ENCODE results near the gene MALSU1. TPM values are rescaled to one million over a fixed set of nuclear protein-coding genes. Genes with fewer than 3 reads are reported as not detected.

MALSU1 gene
- 70.0 TPM for polyA plus RNA-seq (2013, experiment 1 of 2)
- 78.5 TPM for polyA plus RNA-seq (2013, experiment 2 of 2)

DNA sequence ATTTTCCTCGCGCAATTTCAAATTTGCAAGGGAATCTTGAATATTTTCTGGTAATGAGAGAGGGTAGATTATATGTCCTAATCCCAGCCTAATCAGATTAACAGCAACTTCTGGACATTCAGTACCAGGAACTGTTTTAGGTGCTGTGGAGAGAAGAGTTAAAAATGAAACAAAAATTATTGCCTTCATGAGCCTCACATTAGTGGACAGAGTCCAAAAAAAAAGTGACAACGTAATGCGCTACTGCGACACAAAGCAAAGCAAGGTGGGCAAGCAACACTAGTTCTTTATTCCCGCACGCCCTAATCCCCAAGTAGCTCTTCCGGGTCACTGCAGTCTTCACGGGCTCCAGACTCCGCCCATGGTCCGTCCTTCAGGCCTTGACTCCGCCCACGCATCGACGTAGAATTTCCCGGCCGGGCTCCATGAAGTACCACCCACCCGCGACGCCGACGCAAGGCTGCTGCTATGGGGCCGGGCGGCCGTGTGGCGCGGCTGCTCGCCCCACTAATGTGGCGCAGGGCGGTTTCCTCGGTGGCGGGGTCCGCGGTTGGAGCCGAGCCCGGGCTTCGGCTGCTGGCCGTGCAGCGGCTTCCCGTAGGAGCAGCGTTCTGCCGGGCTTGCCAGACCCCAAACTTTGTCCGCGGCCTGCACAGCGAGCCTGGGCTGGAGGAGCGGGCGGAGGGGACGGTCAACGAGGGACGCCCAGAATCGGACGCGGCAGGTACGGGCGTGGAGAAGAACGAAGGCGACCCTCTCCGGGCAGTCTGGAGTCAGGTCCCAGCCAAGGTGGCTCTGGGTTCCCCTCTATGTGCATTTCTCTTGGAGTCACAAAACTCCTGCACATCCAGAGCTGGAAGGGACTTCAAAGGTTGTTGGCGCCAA lies at the start of gene MALSU1:
Gene MALSU1, plus strand, starts transcription at position 455 of the 885 bp plus-strand sequence. Its CDS starts 14 bp downstream, at position 469.
- peak within 1 kb of the TSS; percentile 64 for H3K27ac ChIP-seq (ENCODE audit: low read depth, low read length, severe bottlenecking)
- no peaks in the 10 kb centered on the region for H3K9me3 ChIP-seq (ENCODE audit: control insufficient read depth, low read length)
- 1 to 2% methylated on average over 45 to 51 of the region's 59 CpGs for WGBS, 2 experiments (ENCODE audit: insufficient coverage in 2 of 2)
- H3K36me3 ChIP-seq (ENCODE audit: control insufficient read depth, insufficient read depth, low read length), result peaks cover 28% of the 10 kb centered on the region
- H3K4me3 ChIP-seq (ENCODE audit: extremely low read depth, insufficient read depth, low read length, poor library complexity, severe bottlenecking), result peak within 1 kb of the TSS; percentile 96
- H3K4me1 ChIP-seq (ENCODE audit: control insufficient read depth, insufficient read depth, low read length, poor library complexity, severe bottlenecking), result peaks cover 7% of the 10 kb centered on the region

- Histone ChIP-seq H3K4me1 (ENCODE audit: control insufficient read depth, insufficient read depth, low read length, poor library complexity, severe bottlenecking) (no peaks in the 10 kb centered on the region), H3K36me3 (ENCODE audit: control insufficient read depth, insufficient read depth, low read length) (no peaks in the 10 kb centered on the region), H3K27ac (ENCODE audit: low read depth, low read length, severe bottlenecking) (no peak overlapping the region), H3K9me3 (ENCODE audit: control insufficient read depth, low read length) (no peaks in the 10 kb centered on the region), H3K4me3 (ENCODE audit: extremely low read depth, insufficient read depth, low read length, poor library complexity, severe bottlenecking) (no peak overlapping the region)
Observed at GRCh38 chr7:23249486-23249885, 49.7 kb upstream of the MALSU1 start.

GRCh38 chr7:23254051-23254681 lies 45.0 kb upstream of the MALSU1 start:
- H3K4me3 ChIP-seq (ENCODE audit: extremely low read depth, insufficient read depth, low read length, poor library complexity, severe bottlenecking), result no peak overlapping the region
- no peaks in the 10 kb centered on the region for H3K4me1 ChIP-seq (ENCODE audit: control insufficient read depth, insufficient read depth, low read length, poor library complexity, severe bottlenecking)
- H3K27ac ChIP-seq (ENCODE audit: low read depth, low read length, severe bottlenecking), result no peak overlapping the region
- 95 to 96% methylated on average over 5 to 7 of the region's 7 CpGs for WGBS, 2 experiments (ENCODE audit: insufficient coverage in 2 of 2)
- H3K36me3 ChIP-seq (ENCODE audit: control insufficient read depth, insufficient read depth, low read length), result no peaks in the 10 kb centered on the region
- H3K9me3 ChIP-seq (ENCODE audit: control insufficient read depth, low read length), result no peaks in the 10 kb centered on the region

GRCh38 chr7:23256731-23257130 lies 42.4 kb upstream of the MALSU1 start:
- H3K4me1 ChIP-seq (ENCODE audit: control insufficient read depth, insufficient read depth, low read length, poor library complexity, severe bottlenecking), result no peaks in the 10 kb centered on the region
- H3K4me3 ChIP-seq (ENCODE audit: extremely low read depth, insufficient read depth, low read length, poor library complexity, severe bottlenecking), result no peak overlapping the region
- H3K9me3 ChIP-seq (ENCODE audit: control insufficient read depth, low read length), result no peaks in the 10 kb centered on the region
- no peak overlapping the region for H3K27ac ChIP-seq (ENCODE audit: low read depth, low read length, severe bottlenecking)
- H3K36me3 ChIP-seq (ENCODE audit: control insufficient read depth, insufficient read depth, low read length), result no peaks in the 10 kb centered on the region
- WGBS, 2 experiments (ENCODE audit: insufficient coverage in 2 of 2), result 87 to 96% methylated on average over 6 of the region's 7 CpGs

GRCh38 chr7:23260371-23260770 lies 38.8 kb upstream of the MALSU1 start:
- Histone ChIP-seq H3K4me1 (ENCODE audit: control insufficient read depth, insufficient read depth, low read length, poor library complexity, severe bottlenecking) (no peaks in the 10 kb centered on the region), H3K27ac (ENCODE audit: low read depth, low read length, severe bottlenecking) (no peak overlapping the region), H3K9me3 (ENCODE audit: control insufficient read depth, low read length) (no peaks in the 10 kb centered on the region), H3K36me3 (ENCODE audit: control insufficient read depth, insufficient read depth, low read length) (no peaks in the 10 kb centered on the region), H3K4me3 (ENCODE audit: extremely low read depth, insufficient read depth, low read length, poor library complexity, severe bottlenecking) (no peak overlapping the region)
- WGBS, 2 experiments (ENCODE audit: insufficient coverage in 2 of 2), result 80% methylated on average over 5 to 8 of the region's 10 CpGs

- WGBS, 2 experiments (ENCODE audit: insufficient coverage in 2 of 2), result 0% methylated on average over 1 of the region's 7 CpGs; no CpG with 5 or more reads in 1 of the 2 experiments
- Histone ChIP-seq H3K9me3 (ENCODE audit: control insufficient read depth, low read length) (no peaks in the 10 kb centered on the region), H3K4me1 (ENCODE audit: control insufficient read depth, insufficient read depth, low read length, poor library complexity, severe bottlenecking) (no peaks in the 10 kb centered on the region), H3K4me3 (ENCODE audit: extremely low read depth, insufficient read depth, low read length, poor library complexity, severe bottlenecking) (no peak overlapping the region), H3K27ac (ENCODE audit: low read depth, low read length, severe bottlenecking) (no peak overlapping the region), H3K36me3 (ENCODE audit: control insufficient read depth, insufficient read depth, low read length) (no peaks in the 10 kb centered on the region)
Observed at GRCh38 chr7:23261843-23262452, 37.2 kb upstream of the MALSU1 start.

DNA sequence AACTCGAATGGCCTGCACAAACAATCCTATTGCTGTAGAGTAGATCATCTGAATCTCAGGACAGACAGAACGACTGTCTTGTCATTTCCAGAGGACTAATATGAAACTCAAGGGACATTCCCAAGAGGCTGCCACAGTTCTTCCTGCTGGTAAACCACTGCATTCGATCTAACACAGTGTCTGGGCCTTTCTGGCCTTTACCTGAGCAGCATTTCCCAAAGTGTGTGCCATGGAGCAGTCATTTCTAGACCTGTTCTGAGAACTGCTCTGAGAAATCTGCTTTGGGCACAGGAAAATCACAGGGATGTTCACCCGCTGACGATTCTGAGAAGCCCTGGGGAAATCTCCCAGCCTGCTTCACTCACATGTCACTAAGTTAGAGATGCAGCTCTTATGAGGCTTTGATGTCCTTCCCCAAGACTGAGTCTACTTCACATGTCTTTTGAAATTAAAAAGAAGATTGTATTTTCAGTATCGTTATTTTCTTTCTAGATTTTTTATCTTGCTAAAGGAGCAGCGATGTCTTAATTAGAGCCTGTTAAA lies 34.2 kb upstream of the MALSU1 start:
- Histone ChIP-seq H3K27ac (ENCODE audit: low read depth, low read length, severe bottlenecking) (no peak overlapping the region), H3K9me3 (ENCODE audit: control insufficient read depth, low read length) (no peaks in the 10 kb centered on the region), H3K4me1 (ENCODE audit: control insufficient read depth, insufficient read depth, low read length, poor library complexity, severe bottlenecking) (no peaks in the 10 kb centered on the region), H3K36me3 (ENCODE audit: control insufficient read depth, insufficient read depth, low read length) (no peaks in the 10 kb centered on the region), H3K4me3 (ENCODE audit: extremely low read depth, insufficient read depth, low read length, poor library complexity, severe bottlenecking) (no peak overlapping the region)
- WGBS, 2 experiments (ENCODE audit: insufficient coverage in 2 of 2), result 74 to 94% methylated on average over 5 to 6 of the region's 7 CpGs

- H3K9me3 ChIP-seq (ENCODE audit: control insufficient read depth, low read length), result no peaks in the 10 kb centered on the region
Observed at GRCh38 chr7:23266918-23267317, 32.2 kb upstream of the MALSU1 start.

DNA sequence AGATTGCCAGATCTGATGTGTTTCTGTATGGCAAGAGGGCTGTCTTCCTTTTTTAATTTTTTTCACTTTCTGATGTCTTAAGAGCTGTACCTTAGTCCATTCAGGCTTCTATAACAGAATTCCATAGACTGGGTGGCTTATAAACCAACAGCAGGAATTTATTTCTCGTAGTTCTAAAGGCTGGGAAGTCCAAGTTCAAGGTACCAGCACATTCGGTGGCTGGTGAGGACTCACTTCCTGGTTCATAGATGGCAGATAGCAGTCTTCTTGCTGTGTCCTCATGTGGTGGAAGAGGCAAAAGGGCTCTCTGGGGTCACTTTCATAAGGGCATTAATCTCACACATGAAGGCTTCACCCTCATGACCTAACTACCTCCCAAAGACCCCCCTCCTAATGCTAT lies 31.8 kb upstream of the MALSU1 start:
- Histone ChIP-seq H3K4me1 (ENCODE audit: control insufficient read depth, insufficient read depth, low read length, poor library complexity, severe bottlenecking) (no peaks in the 10 kb centered on the region), H3K9me3 (ENCODE audit: control insufficient read depth, low read length) (no peaks in the 10 kb centered on the region), H3K4me3 (ENCODE audit: extremely low read depth, insufficient read depth, low read length, poor library complexity, severe bottlenecking) (no peak overlapping the region), H3K27ac (ENCODE audit: low read depth, low read length, severe bottlenecking) (no peak overlapping the region), H3K36me3 (ENCODE audit: control insufficient read depth, insufficient read depth, low read length) (no peaks in the 10 kb centered on the region)
- 88 to 100% methylated on average over 2 of the region's 2 CpGs for WGBS, 2 experiments (ENCODE audit: insufficient coverage in 2 of 2)

More at GRCh38 chr7:23266918-23267317, 32.2 kb upstream of the MALSU1 start:
- WGBS, 2 experiments (ENCODE audit: insufficient coverage in 2 of 2), result 67 to 100% methylated on average over 1 of the region's 2 CpGs
- no peaks in the 10 kb centered on the region for H3K36me3 ChIP-seq (ENCODE audit: control insufficient read depth, insufficient read depth, low read length)
- no peak overlapping the region for H3K27ac ChIP-seq (ENCODE audit: low read depth, low read length, severe bottlenecking)
- H3K4me1 ChIP-seq (ENCODE audit: control insufficient read depth, insufficient read depth, low read length, poor library complexity, severe bottlenecking), result no peaks in the 10 kb centered on the region
- no peak overlapping the region for H3K4me3 ChIP-seq (ENCODE audit: extremely low read depth, insufficient read depth, low read length, poor library complexity, severe bottlenecking)

DNA sequence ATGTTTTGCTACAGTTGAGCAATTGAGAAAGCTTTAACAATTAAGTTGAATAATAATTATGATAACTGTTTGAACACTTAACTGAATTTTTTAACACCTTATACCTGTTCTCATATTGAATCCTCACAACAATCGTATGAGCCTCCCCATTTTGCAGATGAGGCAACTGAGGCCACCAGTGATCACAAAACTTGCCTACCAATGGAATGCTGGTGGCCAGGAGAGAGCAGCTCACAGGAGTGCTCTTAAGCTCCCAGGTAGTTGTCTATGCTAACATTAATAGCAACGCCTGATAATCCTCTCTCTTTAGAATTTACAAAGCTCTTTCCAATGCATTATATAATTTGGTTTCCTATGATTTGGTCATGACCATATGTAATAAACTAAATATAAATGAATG lies 31.0 kb upstream of the MALSU1 start:
- no peaks in the 10 kb centered on the region for H3K4me1 ChIP-seq (ENCODE audit: control insufficient read depth, insufficient read depth, low read length, poor library complexity, severe bottlenecking)
- no peaks in the 10 kb centered on the region for H3K9me3 ChIP-seq (ENCODE audit: control insufficient read depth, low read length)
- H3K36me3 ChIP-seq (ENCODE audit: control insufficient read depth, insufficient read depth, low read length), result no peaks in the 10 kb centered on the region
- no peak overlapping the region for H3K27ac ChIP-seq (ENCODE audit: low read depth, low read length, severe bottlenecking)
- no peak overlapping the region for H3K4me3 ChIP-seq (ENCODE audit: extremely low read depth, insufficient read depth, low read length, poor library complexity, severe bottlenecking)
- WGBS, 2 experiments (ENCODE audit: insufficient coverage in 2 of 2), result 100% methylated on average over 1 of the region's 2 CpGs

Measured in mesodermal cell (in vitro differentiated cells).